ENCODE results near the gene ERAP2. TPM values are rescaled to one million over a fixed set of nuclear protein-coding genes. Genes with fewer than 3 reads are reported as not detected.
"Not testable (repeated sequence)": the region's sequence is repeated elsewhere in the genome, so short reads cannot be mapped to it uniquely, and the experiment has no call there.

Gene ERAP2
- total RNA-seq, 1 donor from 2014 or later = 26.6 TPM

DNA sequence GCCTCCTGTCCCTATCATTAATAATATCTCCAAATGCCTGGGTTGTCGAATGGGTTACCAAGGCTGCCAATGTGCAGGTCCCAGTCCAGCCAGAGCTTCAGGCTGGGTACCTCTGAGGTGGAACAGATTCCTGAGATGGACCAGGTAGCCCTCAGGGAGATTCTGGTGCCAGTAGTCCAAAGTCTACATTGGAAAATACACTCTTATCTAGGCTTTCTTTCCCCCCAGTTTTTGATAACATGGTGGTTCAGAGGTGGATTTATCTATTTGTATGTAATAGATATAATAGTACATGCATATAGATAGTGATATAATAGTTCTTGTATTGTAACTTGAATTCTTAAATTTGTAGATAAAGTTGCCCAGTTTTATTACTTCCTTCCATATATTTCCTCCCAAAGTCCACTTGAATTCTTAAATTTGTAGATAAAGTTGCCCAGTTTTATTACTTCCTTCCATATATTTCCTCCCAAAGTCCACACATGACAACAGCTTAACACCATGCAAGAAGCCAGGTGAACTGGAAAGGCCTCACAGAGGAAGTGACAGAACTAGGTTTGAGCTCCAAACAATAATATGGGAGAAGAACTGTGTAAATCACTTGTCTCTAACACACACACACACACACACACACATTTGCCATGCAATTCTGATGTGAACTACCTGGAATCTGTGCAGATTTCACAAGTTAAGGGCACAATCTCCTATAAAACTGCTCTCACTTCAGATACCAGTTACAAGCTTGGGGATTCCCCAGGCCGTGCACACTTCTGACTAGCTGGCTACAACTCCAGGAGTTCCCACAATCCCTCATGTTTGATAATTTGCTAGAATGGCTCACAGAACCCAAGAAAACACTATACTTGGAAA is 37.9 kb upstream of the ERAP2 start:
- Histone ChIP-seq H3K27me3 (ENCODE audit: control insufficient read depth, insufficient read depth, low read length) (no peaks in the 10 kb centered on the region), H3K4me3 (ENCODE audit: low read depth, low read length) (no peak overlapping the region), H3K36me3 (ENCODE audit: control insufficient read depth, insufficient read depth, low read length) (no peaks in the 10 kb centered on the region)
- TF ChIP-seq, protein P1, sequence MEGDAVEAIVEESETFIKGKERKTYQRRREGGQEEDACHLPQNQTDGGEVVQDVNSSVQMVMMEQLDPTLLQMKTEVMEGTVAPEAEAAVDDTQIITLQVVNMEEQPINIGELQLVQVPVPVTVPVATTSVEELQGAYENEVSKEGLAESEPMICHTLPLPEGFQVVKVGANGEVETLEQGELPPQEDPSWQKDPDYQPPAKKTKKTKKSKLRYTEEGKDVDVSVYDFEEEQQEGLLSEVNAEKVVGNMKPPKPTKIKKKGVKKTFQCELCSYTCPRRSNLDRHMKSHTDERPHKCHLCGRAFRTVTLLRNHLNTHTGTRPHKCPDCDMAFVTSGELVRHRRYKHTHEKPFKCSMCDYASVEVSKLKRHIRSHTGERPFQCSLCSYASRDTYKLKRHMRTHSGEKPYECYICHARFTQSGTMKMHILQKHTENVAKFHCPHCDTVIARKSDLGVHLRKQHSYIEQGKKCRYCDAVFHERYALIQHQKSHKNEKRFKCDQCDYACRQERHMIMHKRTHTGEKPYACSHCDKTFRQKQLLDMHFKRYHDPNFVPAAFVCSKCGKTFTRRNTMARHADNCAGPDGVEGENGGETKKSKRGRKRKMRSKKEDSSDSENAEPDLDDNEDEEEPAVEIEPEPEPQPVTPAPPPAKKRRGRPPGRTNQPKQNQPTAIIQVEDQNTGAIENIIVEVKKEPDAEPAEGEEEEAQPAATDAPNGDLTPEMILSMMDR (IDR thresholded peaks at IDR 0.05; ENCODE audit: insufficient read depth, low read length, severe bottlenecking) = no peak
- FAIRE-seq (no peak), DNase-seq (ENCODE audit: low read depth) (no peak)

- FAIRE-seq (no peak), DNase-seq (ENCODE audit: low read depth) (no peak)
- Histone ChIP-seq H3K36me3 (ENCODE audit: control insufficient read depth, insufficient read depth, low read length) (no peaks in the 10 kb centered on the region), H3K27me3 (ENCODE audit: control insufficient read depth, insufficient read depth, low read length) (no peaks in the 10 kb centered on the region), H3K4me3 (ENCODE audit: low read depth, low read length) (no peak overlapping the region)
- TF ChIP-seq, protein P1 (IDR thresholded peaks at IDR 0.05; ENCODE audit: insufficient read depth, low read length, severe bottlenecking) = no peak
These were observed 37.2 kb upstream of the ERAP2 start for GRCh38 chr5:96839071-96839592.

GRCh38 chr5:96841931-96842330 is 34.4 kb upstream of the ERAP2 start:
- H3K27me3 ChIP-seq (ENCODE audit: control insufficient read depth, insufficient read depth, low read length); FAIRE-seq; H3K4me3 ChIP-seq (ENCODE audit: low read depth, low read length); DNase-seq (ENCODE audit: low read depth); H3K36me3 ChIP-seq (ENCODE audit: control insufficient read depth, insufficient read depth, low read length): not testable (repeated sequence)

DNA sequence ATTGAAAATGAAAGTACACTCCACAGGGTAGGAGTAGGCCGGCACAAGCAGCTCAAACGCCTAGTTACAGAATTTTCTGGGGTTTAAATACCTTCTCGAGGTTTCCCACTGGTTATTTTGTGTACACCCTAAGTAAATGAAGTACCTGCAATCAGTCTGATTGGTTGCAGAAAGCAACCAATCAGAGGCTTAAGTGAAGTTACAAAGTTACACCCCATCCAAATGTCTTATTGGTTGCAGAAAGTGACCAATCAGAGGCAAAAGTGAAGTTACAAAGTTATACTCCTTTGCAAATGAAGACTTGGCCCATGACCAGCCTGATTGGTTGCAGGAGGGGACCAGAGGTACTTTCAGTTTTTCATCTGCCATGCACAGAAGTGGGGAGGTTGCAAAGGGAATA is 33.2 kb upstream of the ERAP2 start:
- Histone ChIP-seq H3K4me3 (ENCODE audit: low read depth, low read length) (no peak overlapping the region), H3K27me3 (ENCODE audit: control insufficient read depth, insufficient read depth, low read length) (no peaks in the 10 kb centered on the region), H3K36me3 (ENCODE audit: control insufficient read depth, insufficient read depth, low read length) (no peaks in the 10 kb centered on the region)
- DNase-seq (ENCODE audit: low read depth) (no peak), FAIRE-seq (no peak)
- TF ChIP-seq, protein P1 (IDR thresholded peaks at IDR 0.05; ENCODE audit: insufficient read depth, low read length, severe bottlenecking) = no peak

DNA sequence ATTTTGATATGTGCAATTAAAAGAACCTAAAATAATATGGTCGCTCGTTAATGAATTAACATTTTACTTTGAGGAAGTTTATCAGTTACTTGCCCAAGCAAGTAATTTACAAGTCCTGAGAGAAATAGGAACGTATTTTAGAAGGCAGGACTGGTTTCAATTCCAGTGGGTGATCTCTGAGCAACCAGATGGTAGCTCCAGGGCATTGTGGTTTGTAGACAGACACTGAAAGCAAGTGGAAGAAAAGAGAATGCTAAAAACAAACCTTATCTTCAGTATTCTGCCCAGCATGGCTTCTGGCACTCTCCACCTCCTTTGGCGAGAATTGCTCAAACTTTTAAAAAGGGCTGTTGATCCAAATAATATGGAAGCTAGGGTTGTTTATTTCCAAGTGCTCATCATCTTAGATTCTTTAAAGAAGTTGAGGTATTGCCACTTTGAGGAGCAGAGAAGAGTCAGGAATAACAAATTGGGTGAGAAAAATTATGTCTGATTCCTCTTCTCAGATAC is 31.8 kb upstream of the ERAP2 start:
- FAIRE-seq (no peak), DNase-seq (ENCODE audit: low read depth) (no peak)
- TF ChIP-seq, protein P1 (IDR thresholded peaks at IDR 0.05; ENCODE audit: insufficient read depth, low read length, severe bottlenecking) = no peak
- no peak overlapping the region for H3K4me3 ChIP-seq (ENCODE audit: low read depth, low read length)
- no peaks in the 10 kb centered on the region for H3K36me3 ChIP-seq (ENCODE audit: control insufficient read depth, insufficient read depth, low read length)
- H3K27me3 ChIP-seq (ENCODE audit: control insufficient read depth, insufficient read depth, low read length) = no peaks in the 10 kb centered on the region

DNA sequence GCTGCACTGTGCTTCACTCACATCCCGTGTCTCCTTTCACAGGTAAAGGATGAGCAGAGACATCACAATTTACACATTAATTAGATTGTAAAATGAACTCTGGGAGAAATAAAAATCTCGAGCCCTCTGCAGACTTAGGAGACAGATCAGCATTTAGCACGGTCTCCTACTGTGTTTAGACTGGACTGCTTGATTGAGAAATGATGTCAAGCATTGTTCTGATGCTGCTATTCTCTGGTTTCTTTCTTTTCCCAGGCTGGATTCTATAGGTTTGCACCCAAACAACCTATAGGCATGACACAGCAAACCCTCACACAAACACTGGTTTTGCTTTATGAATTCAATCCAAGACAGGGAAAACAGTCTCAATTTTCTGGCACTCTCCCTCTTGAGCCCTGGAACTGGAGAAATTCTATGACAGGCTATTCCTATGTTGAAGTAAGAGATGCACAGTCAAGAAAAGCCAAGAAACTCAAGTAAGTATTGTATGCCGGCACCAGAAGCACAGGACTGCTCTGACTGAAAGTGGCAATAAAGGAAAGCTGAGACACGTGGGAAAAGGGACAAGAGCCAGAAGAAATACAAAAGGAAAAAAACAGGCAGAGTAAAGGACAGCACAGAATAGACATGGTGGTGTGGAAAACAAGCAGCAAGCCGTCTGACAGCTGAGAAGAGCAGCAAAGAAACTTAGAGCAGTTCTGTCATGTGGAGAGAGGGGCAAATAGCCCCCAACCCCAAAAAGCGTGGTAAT is 24.8 kb upstream of the ERAP2 start:
- no peak for FAIRE-seq
- Histone ChIP-seq H3K36me3 (ENCODE audit: control insufficient read depth, insufficient read depth, low read length) (no peaks in the 10 kb centered on the region), H3K4me3 (ENCODE audit: low read depth, low read length) (no peak overlapping the region), H3K27me3 (ENCODE audit: control insufficient read depth, insufficient read depth, low read length) (no peaks in the 10 kb centered on the region)
- no peak for DNase-seq (ENCODE audit: low read depth)
- TF ChIP-seq, protein P1 (IDR thresholded peaks at IDR 0.05; ENCODE audit: insufficient read depth, low read length, severe bottlenecking) = no peak

Data from bronchial epithelial cell (primary cell).